ENCODE results near the gene HDAC7.

HDAC7 gene

DNA sequence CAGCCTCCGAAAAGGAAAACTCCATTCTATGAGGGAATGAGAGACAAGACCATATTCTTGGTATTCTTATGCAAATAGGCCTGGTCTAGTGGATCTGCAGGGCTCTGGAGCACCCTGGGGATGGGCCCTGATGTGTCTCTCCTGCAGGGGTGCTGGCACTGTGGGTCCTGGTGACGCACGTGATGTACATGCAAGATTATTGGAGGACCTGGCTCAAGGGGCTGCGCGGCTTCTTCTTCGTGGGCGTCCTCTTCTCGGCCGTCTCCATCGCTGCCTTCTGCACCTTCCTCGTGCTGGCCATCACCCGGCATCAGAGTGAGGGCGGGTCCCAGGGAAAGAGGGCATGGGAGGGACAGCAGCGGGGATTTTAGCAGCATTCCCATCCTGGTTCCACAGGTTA, 40.8 kb downstream of the HDAC7 start:
- DNase-seq (ENCODE audit: low spot score) = no peak

DNA sequence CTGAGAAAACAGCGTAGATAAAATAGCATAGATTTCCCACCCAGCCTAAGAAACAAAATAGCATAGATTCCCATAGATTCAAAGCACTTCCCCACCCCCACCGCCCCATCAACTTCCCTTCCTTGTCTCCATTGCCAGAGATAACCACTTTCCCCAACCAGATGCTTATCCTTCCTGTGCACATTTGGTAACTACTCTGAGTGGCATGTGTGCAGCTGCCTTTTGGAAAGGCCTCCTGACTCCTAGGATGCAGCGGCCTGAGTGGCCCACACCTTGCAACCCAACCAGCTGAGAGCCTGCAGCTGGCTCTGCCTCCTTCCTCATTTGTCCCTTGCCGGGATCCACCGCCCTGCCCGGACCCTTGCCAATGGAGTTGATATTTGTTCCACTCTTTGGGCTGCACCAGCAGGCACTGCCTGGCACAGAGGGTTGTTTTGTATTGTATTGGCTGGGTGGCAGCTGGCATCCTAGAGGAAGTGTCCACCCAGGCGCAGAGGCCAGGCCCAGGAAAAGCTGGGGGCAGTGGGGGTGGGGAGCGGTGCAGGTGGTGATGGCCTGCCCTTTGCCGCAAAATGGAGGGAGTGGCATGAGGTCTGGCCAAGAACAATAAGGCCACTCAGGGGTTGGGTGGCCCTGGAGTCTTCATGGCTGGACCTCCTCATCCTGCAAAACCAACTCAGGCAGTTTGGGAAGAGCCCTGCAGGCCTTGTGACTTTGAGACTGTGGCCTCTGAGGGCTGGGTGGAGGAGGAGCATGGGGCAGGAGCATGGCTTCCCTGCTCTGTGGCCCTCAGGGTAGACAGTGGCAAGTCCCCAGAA, 41.8 kb downstream of the HDAC7 start:
- DNase-seq (ENCODE audit: low spot score) = peak; percentile 98

- no peak for DNase-seq (ENCODE audit: low spot score)
These were observed 42.6 kb downstream of the HDAC7 start for GRCh38 chr12:47777151-47777550.

GRCh38 chr12:47776471-47777143, 43.1 kb downstream of the HDAC7 start:
- DNase-seq (ENCODE audit: low spot score) = no peak

DNA sequence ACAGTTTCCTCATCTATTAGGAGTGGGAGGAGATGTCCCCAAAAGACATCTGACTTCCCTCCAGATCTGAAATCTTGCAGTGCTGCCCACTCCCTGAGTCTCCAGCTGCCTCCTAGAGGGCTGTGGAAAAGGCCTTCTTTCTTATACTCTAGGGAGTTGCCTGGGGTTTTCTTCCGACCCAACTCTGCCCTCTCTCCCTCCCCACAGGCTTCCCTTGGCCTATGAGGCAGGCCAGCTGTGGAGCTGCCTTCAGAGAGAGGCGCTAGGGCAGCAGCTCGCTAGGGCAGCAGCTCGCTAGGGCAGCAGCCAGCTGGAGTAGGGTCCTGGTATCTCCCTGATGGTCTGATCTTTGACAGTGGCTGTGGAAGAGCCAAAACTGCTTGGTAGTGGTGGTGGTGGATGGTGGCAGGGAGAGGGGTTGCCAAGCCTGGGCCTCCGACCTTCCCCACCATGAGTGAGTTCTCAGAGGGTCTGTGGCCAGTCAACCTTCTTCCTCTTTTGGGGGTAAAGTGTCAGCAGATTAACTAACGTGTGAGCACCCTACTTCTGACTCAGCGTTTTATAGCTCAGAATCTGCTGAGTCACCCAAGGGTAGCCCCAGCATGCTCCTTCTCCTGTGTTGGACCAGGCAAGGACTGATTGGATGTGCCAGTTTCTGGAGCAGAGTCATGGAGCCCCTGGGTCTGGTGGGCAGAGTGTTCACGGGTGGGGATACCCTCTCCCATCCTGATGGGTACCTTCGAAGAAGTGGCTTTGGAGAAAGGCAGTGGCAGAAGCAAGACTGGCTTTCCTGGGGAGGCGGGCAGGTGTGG, 44.4 kb downstream of the HDAC7 start:
- DNase-seq (ENCODE audit: low spot score) = peak; percentile 81

DNA sequence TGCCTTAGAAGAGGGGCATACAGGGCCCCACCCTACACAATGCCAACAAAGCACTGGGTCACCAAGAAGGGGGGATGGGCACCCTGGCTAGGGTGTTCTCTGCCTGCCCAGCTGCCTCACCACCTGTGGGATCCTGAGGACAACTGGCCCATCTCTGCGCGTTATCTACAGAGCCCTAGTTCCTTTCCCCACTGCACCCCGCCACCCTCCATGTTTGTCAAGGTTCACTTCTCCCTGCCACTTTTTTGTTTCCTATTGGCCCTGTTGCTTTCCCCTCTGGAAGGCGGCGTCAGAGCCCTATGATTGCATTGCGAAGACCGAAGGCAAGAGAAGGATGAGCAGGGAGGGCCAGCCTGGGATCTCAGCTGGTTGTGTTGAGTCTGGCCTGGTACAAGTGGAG, 45.0 kb downstream of the HDAC7 start:
- no peak for DNase-seq (ENCODE audit: low spot score)

DNA sequence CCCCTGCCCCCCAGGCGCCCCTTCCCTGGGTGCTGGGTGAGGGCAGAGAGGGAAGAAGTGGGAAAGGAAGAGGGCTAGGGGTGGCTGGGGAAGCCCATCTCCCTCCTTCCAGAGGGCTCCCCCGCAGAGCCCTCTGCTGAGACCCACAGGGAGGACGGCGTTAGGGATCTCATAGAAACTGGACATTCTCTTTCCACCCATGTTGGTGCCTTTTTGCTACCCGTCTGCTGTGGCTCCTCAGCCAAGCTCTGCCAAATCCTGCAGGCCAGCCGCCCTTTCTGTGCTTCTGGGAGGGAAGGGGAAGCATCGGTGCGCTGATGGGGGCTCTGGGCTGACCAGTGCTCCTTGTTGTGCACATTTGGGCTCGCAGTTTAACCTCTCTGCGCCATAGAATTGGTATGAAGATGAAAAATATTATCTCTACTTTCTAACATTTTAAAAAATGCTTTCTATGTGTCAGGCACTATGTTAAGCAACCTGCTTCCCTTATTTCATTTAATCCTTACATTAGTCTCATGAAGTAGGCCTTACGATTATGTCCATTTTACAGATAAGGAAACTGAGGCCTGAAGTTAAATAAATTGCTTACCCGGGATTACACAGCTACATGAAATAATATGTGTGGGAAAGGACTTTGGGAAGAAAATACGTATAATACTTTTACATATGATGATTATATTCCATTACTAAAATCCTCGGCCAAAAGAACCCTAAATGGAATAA, 45.7 kb downstream of the HDAC7 start:
- no peak for DNase-seq (ENCODE audit: low spot score)

- peak; percentile 80 for DNase-seq (ENCODE audit: low spot score)
These were observed 46.4 kb downstream of the HDAC7 start, which contains the start of gene SLC48A1 for GRCh38 chr12:47773062-47773857. TSS of gene SLC48A1 (plus strand) at chr12:47773238. CDS start at chr12:47773305, 67 bp downstream.

- no peak for DNase-seq (ENCODE audit: low spot score)
These were observed 47.0 kb downstream of the HDAC7 start for GRCh38 chr12:47772738-47773061.

DNA sequence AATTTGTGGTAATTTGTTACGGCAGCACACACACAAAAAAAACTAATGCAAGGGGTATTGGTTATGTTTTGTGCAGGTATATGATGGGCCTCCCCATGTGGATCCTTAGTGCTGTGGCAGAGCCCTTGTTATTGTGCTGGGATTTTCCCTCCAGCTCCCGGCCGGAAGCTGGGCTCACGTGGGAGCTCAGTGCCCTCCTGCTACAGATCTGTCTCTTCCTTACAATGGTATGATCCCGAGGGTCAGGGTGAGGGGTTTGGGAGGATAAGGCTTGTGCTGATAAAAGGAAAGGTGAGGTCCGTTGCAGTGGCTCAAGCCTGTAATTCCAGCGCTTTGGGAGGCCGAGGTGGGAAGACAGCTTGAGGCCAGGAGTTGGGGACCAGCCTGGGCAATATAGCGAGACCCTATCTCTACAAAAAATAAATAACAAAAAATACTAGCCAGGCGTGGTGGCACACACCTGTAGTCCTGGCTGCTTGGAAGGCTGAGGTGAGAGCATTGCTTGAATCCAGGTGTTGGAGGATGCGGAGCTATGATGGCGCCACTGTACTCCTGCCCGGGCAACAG, 47.5 kb downstream of the HDAC7 start:
- DNase-seq (ENCODE audit: low spot score) = no peak

GRCh38 chr12:47771304-47771703, 48.4 kb downstream of the HDAC7 start:
- no peak for DNase-seq (ENCODE audit: low spot score)

GRCh38 chr12:47770086-47770726, 49.5 kb downstream of the HDAC7 start:
- DNase-seq (ENCODE audit: low spot score) = no peak

DNA sequence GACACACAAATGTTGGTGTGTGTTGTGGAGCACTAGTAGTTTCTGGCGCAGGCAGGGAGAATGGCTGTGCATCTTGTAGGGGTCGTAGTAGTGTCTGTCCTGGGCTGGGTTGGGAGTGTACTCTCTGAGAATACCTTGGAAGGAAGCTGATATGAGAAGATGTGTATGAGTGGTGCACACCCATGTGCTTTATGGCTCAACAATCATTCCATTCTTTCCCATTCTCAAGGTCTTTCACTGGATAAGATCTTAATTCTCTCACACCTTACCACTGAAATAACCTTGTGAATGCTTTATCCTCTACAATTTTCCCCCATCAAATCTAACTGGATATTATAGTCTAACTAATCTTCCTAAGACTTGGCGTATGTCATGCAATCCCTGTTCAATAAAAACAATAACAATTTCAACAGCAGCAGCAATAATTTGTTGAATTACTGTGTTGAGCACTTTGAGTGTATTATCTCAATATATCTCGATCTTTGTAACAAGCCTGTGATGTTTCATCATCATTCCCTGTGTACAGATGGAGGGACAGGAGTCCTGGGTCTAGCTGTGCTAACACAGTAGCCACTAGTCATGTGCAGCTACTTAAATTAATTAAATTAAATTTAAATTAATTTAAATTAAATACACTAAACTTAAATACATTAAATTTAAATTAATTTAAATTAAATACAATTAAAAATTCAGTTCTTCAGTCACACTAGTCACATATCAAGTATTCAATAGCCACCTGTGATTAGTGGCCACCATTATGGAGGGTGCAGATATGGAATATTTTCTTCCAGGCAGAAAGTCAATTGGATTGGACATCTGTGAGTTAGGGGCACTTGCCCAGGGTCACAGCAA, 50.2 kb downstream of the HDAC7 start:
- no peak for DNase-seq (ENCODE audit: low spot score)

- DNase-seq (ENCODE audit: low spot score) = no peak
These were observed 51.3 kb downstream of the HDAC7 start for GRCh38 chr12:47768323-47768811.

DNA sequence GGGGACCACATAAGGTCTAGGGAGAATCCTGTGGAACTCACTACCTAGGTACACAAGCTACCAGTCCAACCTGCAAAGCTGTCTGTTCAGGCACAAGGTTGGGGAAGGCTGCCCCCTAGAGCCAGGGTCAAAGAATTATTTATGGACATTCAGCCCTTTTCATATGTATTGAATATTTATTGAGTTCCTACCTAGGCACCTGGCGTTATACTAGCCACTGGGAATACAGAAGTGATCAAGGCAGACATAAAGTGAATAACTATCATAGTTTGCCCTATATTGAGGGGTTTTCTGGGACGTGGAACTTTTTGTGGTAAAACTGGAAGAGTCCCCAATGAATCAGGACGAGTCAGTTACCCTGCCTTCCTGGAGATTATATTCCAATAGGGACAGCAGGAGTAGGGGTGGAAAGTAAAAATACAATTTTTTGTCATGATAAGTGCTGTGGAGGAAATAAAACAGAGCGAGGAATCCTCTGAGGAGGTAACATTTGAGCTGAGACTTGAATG, 52.4 kb downstream of the HDAC7 start:
- no peak for DNase-seq (ENCODE audit: low spot score)

DNA sequence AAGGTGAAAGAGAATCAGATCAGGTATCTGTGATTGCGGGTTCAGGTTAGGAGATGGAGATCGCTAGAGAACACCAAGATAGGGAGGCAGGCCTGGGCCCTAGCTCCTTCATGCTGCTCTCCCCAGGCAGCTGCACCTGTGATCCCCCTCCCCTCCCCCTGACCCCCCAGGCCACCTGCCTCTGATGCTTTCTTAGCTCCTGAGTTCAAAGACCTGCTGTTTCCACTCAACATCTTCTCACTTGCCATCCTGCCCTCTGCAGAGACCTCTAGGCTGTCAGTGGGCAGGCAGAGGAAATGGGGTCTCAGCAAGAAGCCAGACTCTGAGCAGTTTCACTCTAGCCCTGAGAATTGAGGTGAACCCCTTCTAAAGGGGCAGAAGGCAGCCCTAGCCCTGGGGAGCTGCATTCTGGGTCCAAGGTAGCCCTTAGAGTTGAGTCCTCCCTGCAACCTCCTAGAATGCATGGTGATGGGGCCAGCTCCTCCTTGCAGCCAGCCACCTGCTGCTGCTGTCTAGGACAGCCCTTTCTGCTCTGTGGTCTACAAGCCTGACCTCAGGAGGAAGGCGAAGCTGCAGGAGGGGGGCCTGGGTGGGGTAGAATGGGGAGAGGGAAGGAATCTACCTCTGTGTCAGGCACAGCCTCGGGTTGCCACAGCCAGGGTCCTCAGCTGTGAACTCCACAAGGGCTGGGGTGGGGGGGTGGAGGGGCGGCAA, 53.0 kb downstream of the HDAC7 start:
- no peak for DNase-seq (ENCODE audit: low spot score)

DNA sequence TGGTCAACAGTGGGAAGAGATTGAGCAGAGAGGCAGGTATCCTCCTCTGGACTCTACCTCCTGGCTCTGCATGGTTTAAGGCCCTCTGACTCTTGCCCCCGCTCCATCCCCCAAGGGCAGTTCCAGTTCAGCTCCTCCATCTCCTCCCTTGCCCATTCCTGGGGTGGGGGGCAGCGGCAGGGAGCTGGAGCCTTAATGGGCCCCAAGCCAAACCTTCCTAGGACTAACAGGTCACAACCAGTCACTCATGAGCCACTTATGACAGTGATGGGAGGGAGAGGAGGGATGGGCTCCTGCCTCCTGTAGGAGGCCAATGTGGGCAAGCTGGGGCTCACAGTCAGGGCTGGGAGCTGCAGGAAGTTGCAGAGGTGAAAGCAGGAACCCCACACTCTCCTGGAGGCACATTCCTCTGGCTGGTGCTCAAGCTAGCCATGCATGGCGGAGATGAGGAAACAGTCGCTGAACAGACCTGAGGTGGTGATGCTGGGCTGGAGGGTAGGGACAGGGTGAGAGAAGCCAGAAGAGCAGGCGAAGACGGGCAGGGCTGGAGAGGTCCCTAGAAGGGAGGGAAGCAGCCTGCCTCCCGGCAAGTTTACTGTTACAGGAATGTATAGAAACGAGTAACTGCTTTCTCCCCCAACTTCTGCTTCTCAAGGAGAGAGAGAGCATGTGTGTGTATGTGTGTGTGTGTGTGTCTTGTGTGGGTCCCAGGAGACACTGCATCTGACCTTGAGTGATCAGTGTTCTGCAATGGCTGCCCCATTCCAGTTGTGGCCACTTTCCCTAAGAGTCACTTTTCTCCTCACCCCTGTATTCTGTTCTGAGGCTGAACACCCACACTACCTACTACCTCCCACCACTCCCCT, 56.0 kb downstream of the HDAC7 start:
- DNase-seq (ENCODE audit: low spot score) = no peak

Measured in putamen (tissue), 1 donor.